Nephron (organoid): Measurements from ENCODE around the gene SETD3.

Source experiments
- H3K27ac Mint-ChIP-seq, 3 experiments: 2 replicates each; pipeline ENCODE4 v1.8.0; 2020; ENCODE audit warnings: mixed read lengths in 3 of 3, mild to moderate bottlenecking in 2 of 3, moderate library complexity in 1 of 3
- H3K27me3 Mint-ChIP-seq: 2 replicates; pipeline ENCODE4 v1.8.0; 2021; ENCODE audit warnings: low read depth, mild to moderate bottlenecking, moderate library complexity, mixed read lengths
- H3K36me3 Mint-ChIP-seq: 2 replicates; pipeline ENCODE4 v1.8.0; 2020; ENCODE audit warnings: low read depth, mixed read lengths
- H3K4me1 Mint-ChIP-seq: 2 replicates; pipeline ENCODE4 v1.8.0; 2020; ENCODE audit warnings: mixed read lengths
- H3K4me3 Mint-ChIP-seq, 3 experiments: 2 replicates each; pipeline ENCODE4 v1.8.0; 2020; ENCODE audit warnings: mild to moderate bottlenecking in 3 of 3, mixed read lengths in 3 of 3, moderate library complexity in 2 of 3
- H3K9me3 Mint-ChIP-seq: 2 replicates; pipeline ENCODE4 v1.8.0; 2020; ENCODE audit warnings: mixed read lengths
- TF ChIP-seq, protein P1 (sequence below), 3 experiments: fragments of 200-600 bp; sonication (generic); IDR thresholded peaks; one replicate each; pipeline ENCODE4 v1.5.0; 2021; ENCODE audit warnings: antibody characterized with exemption in 3 of 3; ENCODE audit not compliant: unreplicated experiment in 3 of 3

Gene SETD3

DNA sequence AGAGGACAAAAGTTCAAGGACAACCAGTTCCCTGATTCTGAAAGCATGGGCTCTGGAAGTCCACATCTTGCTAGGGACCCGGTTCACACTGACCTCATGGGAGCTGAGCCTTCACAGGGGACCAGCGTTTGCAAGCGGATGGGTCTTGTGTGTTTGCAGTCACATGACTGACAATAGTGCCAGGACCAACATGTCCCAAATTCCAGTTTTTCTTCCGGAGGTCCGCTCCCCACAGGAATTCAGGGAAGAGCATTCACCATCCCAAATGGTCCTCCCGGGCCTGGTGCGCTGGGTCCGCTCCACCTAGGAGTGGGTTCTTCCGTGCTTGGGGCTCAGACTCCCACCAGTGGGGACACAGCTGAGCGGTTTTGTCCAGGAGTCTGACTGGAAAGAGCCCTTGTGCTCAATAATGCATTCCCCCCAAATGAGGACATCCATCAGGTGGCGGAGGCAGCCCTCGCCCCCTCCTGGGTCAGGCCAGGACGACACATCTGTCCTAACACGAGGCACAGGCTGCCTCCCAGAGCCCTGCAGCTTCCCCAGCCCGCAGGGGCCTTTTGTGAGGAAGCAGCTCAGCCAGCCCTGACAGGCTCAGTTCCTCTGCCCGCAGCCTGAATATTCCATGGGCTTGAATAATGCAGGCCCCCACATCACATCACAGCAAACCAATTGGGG is 116.9 kb downstream of the SETD3 start:
- TF ChIP-seq, protein P1, sequence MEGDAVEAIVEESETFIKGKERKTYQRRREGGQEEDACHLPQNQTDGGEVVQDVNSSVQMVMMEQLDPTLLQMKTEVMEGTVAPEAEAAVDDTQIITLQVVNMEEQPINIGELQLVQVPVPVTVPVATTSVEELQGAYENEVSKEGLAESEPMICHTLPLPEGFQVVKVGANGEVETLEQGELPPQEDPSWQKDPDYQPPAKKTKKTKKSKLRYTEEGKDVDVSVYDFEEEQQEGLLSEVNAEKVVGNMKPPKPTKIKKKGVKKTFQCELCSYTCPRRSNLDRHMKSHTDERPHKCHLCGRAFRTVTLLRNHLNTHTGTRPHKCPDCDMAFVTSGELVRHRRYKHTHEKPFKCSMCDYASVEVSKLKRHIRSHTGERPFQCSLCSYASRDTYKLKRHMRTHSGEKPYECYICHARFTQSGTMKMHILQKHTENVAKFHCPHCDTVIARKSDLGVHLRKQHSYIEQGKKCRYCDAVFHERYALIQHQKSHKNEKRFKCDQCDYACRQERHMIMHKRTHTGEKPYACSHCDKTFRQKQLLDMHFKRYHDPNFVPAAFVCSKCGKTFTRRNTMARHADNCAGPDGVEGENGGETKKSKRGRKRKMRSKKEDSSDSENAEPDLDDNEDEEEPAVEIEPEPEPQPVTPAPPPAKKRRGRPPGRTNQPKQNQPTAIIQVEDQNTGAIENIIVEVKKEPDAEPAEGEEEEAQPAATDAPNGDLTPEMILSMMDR (IDR thresholded peaks at IDR 0.05; ENCODE audit: unreplicated experiment in 3 of 3), result no peak
- H3K9me3 Mint-ChIP-seq, result no peaks in the 10 kb centered on the region
- H3K36me3 Mint-ChIP-seq, result no peaks in the 10 kb centered on the region

GRCh38 chr14:99363051-99363450 is 117.6 kb downstream of the SETD3 start:
- H3K36me3 Mint-ChIP-seq, result no peaks in the 10 kb centered on the region
- TF ChIP-seq, protein P1 (IDR thresholded peaks at IDR 0.05; ENCODE audit: unreplicated experiment in 3 of 3), result no peak
- peaks cover 4% of the 10 kb centered on the region for H3K27me3 Mint-ChIP-seq
- no peak overlapping the region for H3K27ac Mint-ChIP-seq
- H3K4me3 Mint-ChIP-seq, result no peak overlapping the region
- no peaks in the 10 kb centered on the region for H3K9me3 Mint-ChIP-seq
- H3K4me1 Mint-ChIP-seq, result peaks cover 6% of the 10 kb centered on the region

More for the DNA sequence above, 116.9 kb downstream of the SETD3 start:
- H3K27me3 Mint-ChIP-seq, result peaks cover 4% of the 10 kb centered on the region
- peaks cover 6% of the 10 kb centered on the region for H3K4me1 Mint-ChIP-seq
- H3K4me3 Mint-ChIP-seq, result no peak overlapping the region
- no peak overlapping the region for H3K27ac Mint-ChIP-seq

GRCh38 chr14:99361596-99362215 is 119.0 kb downstream of the SETD3 start:
- H3K27me3 Mint-ChIP-seq, result peaks cover 7% of the 10 kb centered on the region
- H3K27ac Mint-ChIP-seq, result no peak overlapping the region
- no peak overlapping the region for H3K4me3 Mint-ChIP-seq
- H3K4me1 Mint-ChIP-seq, result peaks cover 6% of the 10 kb centered on the region
- H3K9me3 Mint-ChIP-seq, result no peaks in the 10 kb centered on the region
- TF ChIP-seq, protein P1 (IDR thresholded peaks at IDR 0.05; ENCODE audit: unreplicated experiment in 3 of 3), result no peak
- H3K36me3 Mint-ChIP-seq, result no peaks in the 10 kb centered on the region

- Mint-ChIP-seq H3K36me3 (no peaks in the 10 kb centered on the region), H3K4me3 (no peak overlapping the region), H3K4me1 (peaks cover 6% of the 10 kb centered on the region), H3K27me3 (peaks cover 7% of the 10 kb centered on the region), H3K9me3 (no peaks in the 10 kb centered on the region), H3K27ac (no peak overlapping the region)
- TF ChIP-seq, protein P1 (IDR thresholded peaks at IDR 0.05; ENCODE audit: unreplicated experiment in 3 of 3), result no peak
These were observed 119.7 kb downstream of the SETD3 start for GRCh38 chr14:99360774-99361595.

DNA sequence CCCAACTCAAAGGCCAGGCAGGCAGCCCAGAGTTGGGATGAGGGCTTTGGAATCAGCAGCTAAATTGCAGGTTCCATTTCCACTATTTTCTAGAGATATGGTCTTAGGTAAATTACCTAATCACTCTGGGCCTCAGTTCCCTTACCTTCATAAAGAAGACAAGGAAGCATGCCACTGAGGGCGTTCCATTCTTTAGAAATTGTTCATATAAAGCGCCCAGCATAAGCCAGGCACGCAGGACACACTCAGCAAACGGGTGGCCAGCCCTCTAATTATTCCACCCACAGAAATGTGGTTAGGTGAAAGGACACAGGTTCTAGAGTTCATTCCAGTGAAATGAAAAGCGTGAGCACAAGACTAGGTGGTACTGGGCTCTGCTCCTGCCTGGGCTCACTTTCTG is 120.8 kb downstream of the SETD3 start:
- H3K27ac Mint-ChIP-seq, result no peak overlapping the region
- H3K4me3 Mint-ChIP-seq, result no peak overlapping the region
- TF ChIP-seq, protein P1 (IDR thresholded peaks at IDR 0.05; ENCODE audit: unreplicated experiment in 3 of 3), result no peak
- peaks cover 7% of the 10 kb centered on the region for H3K27me3 Mint-ChIP-seq
- H3K4me1 Mint-ChIP-seq, result peaks cover 6% of the 10 kb centered on the region
- H3K9me3 Mint-ChIP-seq, result no peaks in the 10 kb centered on the region
- H3K36me3 Mint-ChIP-seq, result no peaks in the 10 kb centered on the region
